H9 (cell line): ENCODE data around the gene TAF15. TPM values are rescaled to one million over a fixed set of nuclear protein-coding genes. Genes with fewer than 3 reads are reported as not detected.
A peak's percentile ranks its signal among the peaks of the same experiment; 100 is the strongest.

ENCODE experiments used
- DNase-seq: peaks from one replicate; pipeline ENCODE4 v3.0.0-alpha.2; 2017
- H2AFZ ChIP-seq: one replicate; pipeline ENCODE4 v1.6.1; 2013; ENCODE audit warnings: mild to moderate bottlenecking, low read length, control low read depth, moderate library complexity
- H2AK5ac ChIP-seq: 2 replicates; pipeline ENCODE4 v1.6.1; 2013; ENCODE audit warnings: low read length, control low read depth, mixed read lengths; ENCODE audit not compliant: insufficient read length
- H2BK120ac ChIP-seq: one replicate; pipeline ENCODE4 v1.6.1; 2013; ENCODE audit warnings: low read depth, mild to moderate bottlenecking, low read length, control low read depth, inconsistent platforms; ENCODE audit not compliant: poor library complexity, severe bottlenecking
- H2BK12ac ChIP-seq: 2 replicates; pipeline ENCODE4 v1.6.1; 2013; ENCODE audit warnings: low read length, control low read depth, mixed read lengths, low read depth; ENCODE audit not compliant: insufficient read length
- H2BK15ac ChIP-seq: 2 replicates; pipeline ENCODE4 v1.6.1; 2013; ENCODE audit warnings: low read depth, low read length, control low read depth
- H2BK20ac ChIP-seq: one replicate; pipeline ENCODE4 v1.6.1; 2013; ENCODE audit warnings: low read depth, mild to moderate bottlenecking, low read length, control low read depth, inconsistent platforms; ENCODE audit not compliant: poor library complexity, severe bottlenecking
- H2BK5ac ChIP-seq: 2 replicates; pipeline ENCODE4 v1.6.1; 2013; ENCODE audit warnings: low read length, control low read depth, mixed read lengths; ENCODE audit not compliant: insufficient read length
- H3K14ac ChIP-seq: 2 replicates; pipeline ENCODE4 v1.6.1; 2013; ENCODE audit warnings: low read length, control low read depth; ENCODE audit not compliant: insufficient read depth
- H3K18ac ChIP-seq: 2 replicates; pipeline ENCODE4 v1.6.1; 2013; ENCODE audit warnings: low read depth, mild to moderate bottlenecking, mixed read lengths, low read length, control low read depth; ENCODE audit not compliant: insufficient read length
- H3K23ac ChIP-seq: 2 replicates; pipeline ENCODE4 v1.6.1; 2013; ENCODE audit warnings: low read length, control low read depth, mixed read lengths, low read depth; ENCODE audit not compliant: insufficient read length
- H3K23me2 ChIP-seq: 2 replicates; pipeline ENCODE4 v1.6.1; 2013; ENCODE audit warnings: low read depth, mild to moderate bottlenecking, mixed read lengths, low read length, control low read depth; ENCODE audit not compliant: insufficient read length, poor library complexity, severe bottlenecking
- H3K27ac ChIP-seq: 2 replicates; pipeline ENCODE4 v1.5.1; 2013; ENCODE audit warnings: low read length, control low read depth, mixed read lengths, low read depth; ENCODE audit not compliant: insufficient read length
- H3K27me3 ChIP-seq: 2 replicates; pipeline ENCODE4 v1.6.1; 2013; ENCODE audit warnings: low read length, control low read depth, inconsistent platforms; ENCODE audit not compliant: insufficient read depth
- H3K4ac ChIP-seq: 2 replicates; pipeline ENCODE4 v1.6.1; 2013; ENCODE audit warnings: low read depth, mild to moderate bottlenecking, control low read depth, inconsistent platforms, low read length, moderate library complexity
- H3K4me1 ChIP-seq: 2 replicates; pipeline ENCODE4 v1.6.1; 2013; ENCODE audit warnings: low read length, control low read depth, inconsistent platforms; ENCODE audit not compliant: insufficient read depth
- H3K4me2 ChIP-seq: 2 replicates; pipeline ENCODE4 v1.6.1; 2013; ENCODE audit warnings: low read length, control low read depth, mixed read lengths; ENCODE audit not compliant: insufficient read length, insufficient read depth
- H3K56ac ChIP-seq: 2 replicates; pipeline ENCODE4 v1.6.1; 2013; ENCODE audit warnings: low read depth, mild to moderate bottlenecking, mixed read lengths, low read length, control low read depth; ENCODE audit not compliant: insufficient read length
- H3K79me1 ChIP-seq: 2 replicates; pipeline ENCODE4 v1.6.1; 2013; ENCODE audit warnings: low read depth, mild to moderate bottlenecking, moderate library complexity, low read length, control low read depth, inconsistent platforms; ENCODE audit not compliant: insufficient read depth, poor library complexity, severe bottlenecking
- H3K79me2 ChIP-seq: 2 replicates; pipeline ENCODE4 v1.6.1; 2013; ENCODE audit warnings: low read length, control low read depth, inconsistent platforms; ENCODE audit not compliant: insufficient read depth
- H3K9ac ChIP-seq: 2 replicates; pipeline ENCODE4 v1.6.1; 2013; ENCODE audit warnings: low read length, control low read depth, mixed read lengths; ENCODE audit not compliant: insufficient read length; ENCODE audit errors: extremely low read depth
- H3K9me3 ChIP-seq: one replicate; pipeline ENCODE4 v1.6.1; 2013; ENCODE audit warnings: low read depth, low read length, inconsistent platforms; ENCODE audit not compliant: control insufficient read depth
- H3T11ph ChIP-seq: one replicate; pipeline ENCODE4 v1.6.1; 2013; ENCODE audit warnings: mild to moderate bottlenecking, low read length, control low read depth, inconsistent platforms
- H4K20me1 ChIP-seq: one replicate; pipeline ENCODE4 v1.6.1; 2013; ENCODE audit not compliant: control insufficient read depth, insufficient read length, insufficient read depth
- H4K5ac ChIP-seq: 2 replicates; pipeline ENCODE4 v1.6.1; 2013; ENCODE audit warnings: low read depth, mild to moderate bottlenecking, mixed read lengths, low read length, control low read depth; ENCODE audit not compliant: insufficient read length
- H4K8ac ChIP-seq: replicated peaks from 2 replicates; pipeline ENCODE4 v1.6.1; 2013; ENCODE audit warnings: low read length, control low read depth, mixed read lengths, low read depth; ENCODE audit not compliant: insufficient read length
- H4K91ac ChIP-seq: 2 replicates; pipeline ENCODE4 v1.6.1; 2013; ENCODE audit warnings: low read depth, mild to moderate bottlenecking, moderate library complexity, mixed read lengths, low read length, control low read depth; ENCODE audit not compliant: insufficient read length
- H3K27ac Mint-ChIP-seq, 3 experiments: 2 replicates in 2 of 3; 3 replicates in 1 of 3; pipeline ENCODE4 v1.8.0; 2020 to 2021; ENCODE audit warnings: mixed read lengths in 3 of 3, mild to moderate bottlenecking in 1 of 3, moderate library complexity in 1 of 3
- H3K27me3 Mint-ChIP-seq: 2 replicates; pipeline ENCODE4 v1.8.0; 2021; ENCODE audit warnings: low read depth, mild to moderate bottlenecking, moderate library complexity, mixed read lengths
- H3K36me3 Mint-ChIP-seq, 3 experiments: 2 replicates in 2 of 3; 3 replicates in 1 of 3; pipeline ENCODE4 v1.8.0; 2020 to 2021; ENCODE audit warnings: low read depth in 3 of 3, mixed read lengths in 3 of 3; ENCODE audit not compliant: insufficient read depth in 1 of 3
- H3K4me1 Mint-ChIP-seq, 2 experiments: 2 replicates each; pipeline ENCODE4 v1.8.0; 2020; ENCODE audit warnings: mixed read lengths in 2 of 2
- H3K4me3 Mint-ChIP-seq, 2 experiments: 2 replicates in 1 of 2; 3 replicates in 1 of 2; pipeline ENCODE4 v1.8.0; 2020 to 2021; ENCODE audit warnings: mild to moderate bottlenecking in 2 of 2, mixed read lengths in 2 of 2, moderate library complexity in 1 of 2
- H3K9me3 Mint-ChIP-seq, 2 experiments: 2 replicates in 1 of 2; 3 replicates in 1 of 2; pipeline ENCODE4 v1.8.0; 2020; ENCODE audit warnings: mild to moderate bottlenecking in 2 of 2, mixed read lengths in 2 of 2, moderate library complexity in 1 of 2
- WGBS: extraction: QIAGEN DNeasy Blood & Tissue Kit; methylation state at CpG from one replicate; pipeline ENCODE4 v1.1.7; 2013; ENCODE audit warnings: missing lambda C conversion rate, low lambda C conversion rate, mixed read lengths; ENCODE audit not compliant: insufficient read length; ENCODE audit errors: extremely low coverage; 5-methylcytosine and 5-hydroxymethylcytosine counted together
- total RNA-seq: library from RNA; stranded (reverse); gene quantifications from 2 replicates; pipeline ENCODE4 v1.2.1, GENCODE V29; 2021
- TF ChIP-seq, protein P1 (sequence below): fragments of 200-600 bp; sonication (generic); conservative IDR thresholded peaks from 3 replicates; pipeline ENCODE4 v1.8.0; 2021; ENCODE audit warnings: antibody characterized with exemption, mild to moderate bottlenecking

TAF15 gene
- total RNA-seq, 1 experiment from 2014 or later, result 304 TPM

DNA sequence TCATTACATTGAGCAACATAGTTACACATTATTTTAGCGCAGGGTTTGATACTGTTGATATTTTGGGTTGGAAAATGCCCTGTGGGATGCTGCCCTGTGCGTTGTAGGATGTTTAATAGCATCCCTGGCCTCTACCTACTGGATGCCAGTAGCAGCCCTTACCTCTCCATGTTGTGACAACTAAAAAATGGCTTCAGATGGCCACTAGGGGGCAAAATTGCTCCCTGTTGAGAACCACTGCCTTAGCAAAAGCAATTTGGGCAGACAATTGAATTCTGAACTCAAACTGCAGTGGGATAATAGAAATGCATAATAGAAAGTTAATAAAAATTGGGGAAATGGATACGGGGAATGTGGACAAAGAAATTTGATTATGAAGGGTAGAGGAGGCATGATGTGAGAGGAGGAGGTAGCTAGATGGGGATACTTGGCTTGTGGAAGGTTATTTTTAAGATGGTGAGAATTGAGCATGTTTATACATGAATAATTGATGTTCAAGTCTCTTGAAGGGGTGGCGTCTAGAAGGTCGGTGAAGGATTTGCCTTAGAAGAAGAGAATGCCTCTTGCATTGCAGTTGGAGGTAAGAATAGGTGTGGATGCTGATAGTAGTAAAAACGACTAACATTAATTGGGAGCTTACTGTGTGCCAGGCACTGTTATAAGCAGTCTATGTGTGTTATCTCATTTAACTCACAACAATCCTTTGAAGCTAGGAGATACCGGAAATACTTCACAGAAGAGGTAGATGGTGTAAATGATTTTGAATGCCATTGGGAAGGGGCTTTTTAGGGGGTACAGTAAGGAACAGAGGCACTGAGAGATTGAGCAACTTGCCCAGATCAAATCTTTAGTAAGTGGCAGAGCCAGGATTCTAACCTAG, 40.4 kb downstream of the TAF15 start:
- no peak overlapping the region for H3K4me3 Mint-ChIP-seq
- Histone ChIP-seq H3K23ac (no peak overlapping the region), H3K23me2 (no peaks in the 10 kb centered on the region), H3K14ac (no peak overlapping the region), H2BK120ac (no peak overlapping the region), H3K79me1 (no peaks in the 10 kb centered on the region), H3K9me3 (no peaks in the 10 kb centered on the region), H2BK12ac (no peak overlapping the region), H3K4ac (no peak overlapping the region), H4K91ac (no peak overlapping the region), H4K8ac (no peak overlapping the region), H2BK15ac (no peak overlapping the region), H4K5ac (no peak overlapping the region), H2BK5ac (no peak overlapping the region), H3K4me2 (no peak overlapping the region), H2BK20ac (no peak overlapping the region), H3K18ac (no peak overlapping the region), H3K4me1 (no peaks in the 10 kb centered on the region), H2AK5ac (no peak overlapping the region), H3K56ac (no peak overlapping the region), H3K79me2 (no peaks in the 10 kb centered on the region), H2AFZ (no peak overlapping the region), H3K27ac (no peak overlapping the region), H3K27me3 (no peaks in the 10 kb centered on the region), H3K9ac (no peak overlapping the region), H3T11ph (no peak overlapping the region), H4K20me1 (no peaks in the 10 kb centered on the region)
- 100% methylated on average over 1 of the region's 7 CpGs for WGBS
- H3K9me3 Mint-ChIP-seq, result no peaks in the 10 kb centered on the region
- DNase-seq, result peak; percentile 79
- peak overlapping the region in 1 of 3 experiments; percentile 10; a peak in 1 of 7 replicates for H3K27ac Mint-ChIP-seq
- no peaks in the 10 kb centered on the region; the same call in 1 of the 2 replicates for H3K27me3 Mint-ChIP-seq
- H3K36me3 Mint-ChIP-seq, result peaks cover 17 to 56% (median 53%) of the 10 kb centered on the region in 3 experiments; a peak in 6 of 7 replicates
- TF ChIP-seq, protein P1, sequence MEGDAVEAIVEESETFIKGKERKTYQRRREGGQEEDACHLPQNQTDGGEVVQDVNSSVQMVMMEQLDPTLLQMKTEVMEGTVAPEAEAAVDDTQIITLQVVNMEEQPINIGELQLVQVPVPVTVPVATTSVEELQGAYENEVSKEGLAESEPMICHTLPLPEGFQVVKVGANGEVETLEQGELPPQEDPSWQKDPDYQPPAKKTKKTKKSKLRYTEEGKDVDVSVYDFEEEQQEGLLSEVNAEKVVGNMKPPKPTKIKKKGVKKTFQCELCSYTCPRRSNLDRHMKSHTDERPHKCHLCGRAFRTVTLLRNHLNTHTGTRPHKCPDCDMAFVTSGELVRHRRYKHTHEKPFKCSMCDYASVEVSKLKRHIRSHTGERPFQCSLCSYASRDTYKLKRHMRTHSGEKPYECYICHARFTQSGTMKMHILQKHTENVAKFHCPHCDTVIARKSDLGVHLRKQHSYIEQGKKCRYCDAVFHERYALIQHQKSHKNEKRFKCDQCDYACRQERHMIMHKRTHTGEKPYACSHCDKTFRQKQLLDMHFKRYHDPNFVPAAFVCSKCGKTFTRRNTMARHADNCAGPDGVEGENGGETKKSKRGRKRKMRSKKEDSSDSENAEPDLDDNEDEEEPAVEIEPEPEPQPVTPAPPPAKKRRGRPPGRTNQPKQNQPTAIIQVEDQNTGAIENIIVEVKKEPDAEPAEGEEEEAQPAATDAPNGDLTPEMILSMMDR, result peak; percentile 89
- H3K4me1 Mint-ChIP-seq, result peaks cover 11 to 15% of the 10 kb centered on the region in 2 experiments
